Measurements from ENCODE around the gene LRRC74B.
"Not testable (repeated sequence)": the region's sequence is repeated elsewhere in the genome, so short reads cannot be mapped to it uniquely, and the experiment has no call there.

Gene LRRC74B, protein sequence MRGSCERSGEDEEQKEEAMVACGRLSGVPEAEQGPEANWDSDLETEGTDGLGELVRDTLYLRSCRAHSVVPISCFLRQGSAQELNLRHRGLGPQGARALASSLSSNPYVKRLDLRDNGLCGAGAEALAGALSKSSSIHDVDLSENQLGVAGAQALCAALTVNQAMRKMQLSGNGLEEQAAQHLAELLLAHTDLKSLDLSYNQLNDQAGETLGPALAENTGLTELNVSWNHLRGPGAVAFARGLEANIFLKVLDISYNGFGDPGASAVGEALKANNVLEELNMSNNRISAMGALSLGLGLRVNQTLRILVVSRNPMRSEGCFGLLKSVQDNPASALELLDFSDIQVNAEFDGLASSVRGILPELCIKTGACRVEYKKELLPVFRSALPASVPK

DNA sequence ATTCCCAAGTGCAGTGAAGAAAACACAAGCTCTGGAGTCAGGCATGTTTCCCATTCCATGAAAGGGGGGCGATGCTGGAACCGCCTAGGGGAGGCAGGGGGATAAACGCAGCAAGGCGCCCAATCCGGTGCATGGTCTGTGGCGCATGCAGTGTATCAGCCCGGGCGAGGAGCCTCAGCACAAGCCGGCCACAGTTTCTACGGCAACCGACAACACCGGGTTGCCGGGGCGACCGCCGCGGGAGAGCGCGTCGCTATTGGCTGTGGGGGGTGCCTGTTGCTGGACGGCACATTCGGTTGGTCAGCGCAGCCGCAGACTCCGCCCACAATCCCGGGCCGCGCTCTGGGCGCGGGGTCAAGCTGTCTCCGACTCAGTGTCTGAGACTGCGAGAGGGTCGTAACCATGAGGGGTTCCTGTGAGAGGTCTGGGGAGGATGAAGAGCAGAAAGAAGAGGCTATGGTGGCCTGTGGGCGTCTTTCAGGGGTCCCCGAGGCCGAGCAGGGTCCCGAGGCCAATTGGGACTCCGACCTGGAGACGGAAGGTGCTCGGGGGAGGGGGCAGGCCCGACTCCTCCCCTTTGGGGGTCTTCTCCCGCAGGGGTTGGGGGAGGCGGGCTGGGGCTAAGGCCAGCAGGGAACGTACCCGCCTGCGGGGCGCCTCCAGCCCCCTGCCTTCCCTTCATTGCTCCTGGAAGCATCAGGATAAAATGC is at the start of gene LRRC74B:
Gene LRRC74B (plus strand): TSS at position 362 of the 710 bp plus-strand sequence. CDS start 41 bp downstream, at position 403.
- peak; percentile 61 for DNase-seq (ENCODE audit: low spot score)

DNA sequence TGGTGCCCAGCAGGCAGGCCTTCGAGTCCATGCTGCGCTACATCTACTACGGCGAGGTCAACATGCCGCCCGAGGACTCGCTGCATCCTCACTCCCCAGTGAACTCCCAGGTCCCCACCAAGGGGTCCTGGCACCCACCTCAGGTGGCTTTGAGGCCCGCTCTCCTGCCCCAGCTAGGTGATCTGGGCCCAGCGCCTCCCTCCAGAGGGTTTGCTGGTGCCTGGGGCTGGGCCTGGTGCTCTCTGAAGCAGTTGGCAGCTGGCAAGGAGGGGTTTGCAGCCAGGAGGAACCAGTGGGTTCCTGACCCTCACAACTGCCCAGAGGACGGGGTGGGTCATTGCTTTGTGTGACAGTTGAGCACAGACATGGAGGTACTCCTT is 49.7 kb upstream of the LRRC74B start:
- DNase-seq (ENCODE audit: low spot score): no peak

DNA sequence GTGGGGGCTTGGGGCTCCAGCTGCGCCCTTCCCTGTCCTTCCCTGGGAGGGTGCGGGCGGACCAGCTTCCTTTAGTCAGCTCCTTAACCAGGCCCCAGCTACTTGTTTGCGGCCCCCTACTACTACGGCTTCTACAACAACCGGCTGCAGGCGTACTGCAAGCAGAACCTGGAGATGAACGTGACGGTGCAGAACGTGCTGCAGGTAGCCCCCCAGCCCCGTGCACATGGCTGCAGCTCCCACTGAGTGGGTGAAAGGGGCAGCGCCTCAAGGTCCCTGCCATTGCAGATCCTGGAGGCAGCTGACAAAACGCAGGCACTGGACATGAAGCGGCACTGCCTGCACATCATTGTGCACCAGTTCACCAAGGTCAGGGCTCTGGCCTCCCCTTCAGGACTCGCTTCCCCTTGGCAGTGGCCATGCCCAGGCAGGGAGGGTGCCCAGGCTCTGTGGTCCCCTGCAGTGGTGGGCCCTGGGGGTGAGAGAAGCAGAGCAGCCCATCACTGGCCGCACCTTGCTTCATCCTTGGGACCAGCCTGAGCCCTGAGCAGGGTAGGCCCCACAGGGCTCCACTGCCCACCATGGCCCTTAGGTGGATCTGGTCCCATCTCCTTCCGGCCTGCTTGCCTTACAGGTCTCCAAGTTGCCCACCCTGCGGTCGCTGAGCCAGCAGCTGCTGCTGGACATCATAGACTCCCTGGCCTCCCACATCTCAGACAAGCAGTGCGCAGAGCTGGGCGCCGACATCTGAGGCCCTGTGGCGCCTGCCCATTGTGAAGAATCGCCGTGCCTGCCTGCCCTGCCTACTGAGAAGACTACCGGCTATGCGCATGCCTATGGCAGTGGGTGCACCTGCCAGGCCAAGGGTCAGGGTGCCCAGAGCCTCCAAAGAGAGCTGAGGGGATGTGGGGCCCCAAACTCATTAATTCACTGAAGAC is 48.9 kb upstream of the LRRC74B start:
- no peak for DNase-seq (ENCODE audit: low spot score)

DNA sequence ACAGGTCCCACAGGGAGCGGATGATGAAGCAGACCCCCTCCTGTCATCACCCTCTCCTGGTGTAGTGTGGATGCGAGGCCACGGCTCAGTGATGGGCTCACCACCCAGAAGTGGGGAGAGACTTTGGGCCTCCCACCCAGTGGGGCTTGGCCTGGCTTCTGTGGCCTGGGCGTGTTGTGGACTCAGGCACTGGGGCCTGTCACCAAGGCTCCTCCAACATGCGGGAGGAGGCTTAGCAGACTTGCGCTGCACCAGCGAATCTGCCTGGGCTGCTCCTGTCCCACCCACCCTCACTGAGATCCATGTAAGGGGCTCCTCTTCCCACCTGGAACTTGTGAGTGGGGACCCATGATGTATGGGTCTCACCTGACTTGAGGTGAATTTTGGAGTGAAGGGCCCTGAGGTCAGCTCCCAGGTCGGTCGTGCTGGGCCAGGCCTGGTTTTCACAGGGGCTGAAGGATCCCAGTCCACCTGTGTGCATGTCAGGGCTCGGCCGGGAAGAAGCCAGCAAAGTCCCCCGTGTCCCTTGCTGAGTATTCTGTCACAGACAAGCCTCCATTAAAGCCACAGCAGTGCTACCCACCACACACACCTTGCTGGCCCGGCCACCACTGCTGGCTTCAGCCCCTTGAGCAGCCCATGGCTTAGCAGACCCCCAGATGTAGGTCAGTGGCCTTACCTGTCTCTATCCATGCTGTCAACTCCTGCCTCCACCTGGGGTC is 48.0 kb upstream of the LRRC74B start:
- no peak for DNase-seq (ENCODE audit: low spot score)

DNA sequence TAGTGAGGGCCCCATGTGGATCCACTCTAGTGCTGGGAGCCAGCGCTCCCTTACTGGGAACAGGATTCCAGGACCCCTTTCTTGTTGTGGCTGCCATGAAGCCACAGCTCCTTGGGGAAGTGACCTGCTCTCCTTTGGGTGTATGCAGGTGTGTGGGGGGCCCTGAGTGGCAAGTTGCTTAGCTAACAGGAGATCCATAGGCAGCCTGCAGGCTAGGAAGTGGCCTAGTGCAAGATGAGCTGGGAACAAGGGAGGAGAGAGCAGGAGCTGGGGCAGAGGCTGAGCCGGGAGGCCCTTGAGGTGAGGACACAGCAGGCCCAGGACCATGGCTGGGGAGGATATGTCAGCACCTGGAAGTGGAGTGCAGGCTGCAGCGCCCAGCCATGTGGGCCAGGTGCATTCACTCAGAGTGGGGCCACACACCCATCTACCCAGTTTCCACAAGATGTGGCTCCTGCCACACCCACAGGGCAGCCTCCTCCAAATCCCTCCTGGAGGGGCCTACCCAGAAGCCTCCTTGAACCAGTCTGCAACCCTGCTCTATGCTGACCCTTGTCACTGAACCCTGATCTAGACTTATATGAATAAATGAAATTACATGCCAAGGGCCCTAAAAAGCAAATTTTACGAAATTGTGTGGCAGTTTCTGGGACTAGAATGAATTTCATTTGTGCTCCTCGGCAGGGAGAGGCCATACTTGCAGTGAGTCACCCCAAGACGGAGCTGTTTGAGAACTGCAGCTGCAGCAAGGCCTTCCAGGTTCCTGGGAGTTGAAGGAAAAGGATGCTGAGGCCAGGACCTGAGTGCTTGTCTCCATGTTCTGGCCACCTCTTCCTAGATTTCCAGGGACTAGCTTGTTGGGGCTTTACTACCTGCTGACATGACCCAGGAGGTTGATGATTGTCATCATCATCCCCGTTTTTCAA is 47.1 kb upstream of the LRRC74B start:
- no peak for DNase-seq (ENCODE audit: low spot score)

DNA sequence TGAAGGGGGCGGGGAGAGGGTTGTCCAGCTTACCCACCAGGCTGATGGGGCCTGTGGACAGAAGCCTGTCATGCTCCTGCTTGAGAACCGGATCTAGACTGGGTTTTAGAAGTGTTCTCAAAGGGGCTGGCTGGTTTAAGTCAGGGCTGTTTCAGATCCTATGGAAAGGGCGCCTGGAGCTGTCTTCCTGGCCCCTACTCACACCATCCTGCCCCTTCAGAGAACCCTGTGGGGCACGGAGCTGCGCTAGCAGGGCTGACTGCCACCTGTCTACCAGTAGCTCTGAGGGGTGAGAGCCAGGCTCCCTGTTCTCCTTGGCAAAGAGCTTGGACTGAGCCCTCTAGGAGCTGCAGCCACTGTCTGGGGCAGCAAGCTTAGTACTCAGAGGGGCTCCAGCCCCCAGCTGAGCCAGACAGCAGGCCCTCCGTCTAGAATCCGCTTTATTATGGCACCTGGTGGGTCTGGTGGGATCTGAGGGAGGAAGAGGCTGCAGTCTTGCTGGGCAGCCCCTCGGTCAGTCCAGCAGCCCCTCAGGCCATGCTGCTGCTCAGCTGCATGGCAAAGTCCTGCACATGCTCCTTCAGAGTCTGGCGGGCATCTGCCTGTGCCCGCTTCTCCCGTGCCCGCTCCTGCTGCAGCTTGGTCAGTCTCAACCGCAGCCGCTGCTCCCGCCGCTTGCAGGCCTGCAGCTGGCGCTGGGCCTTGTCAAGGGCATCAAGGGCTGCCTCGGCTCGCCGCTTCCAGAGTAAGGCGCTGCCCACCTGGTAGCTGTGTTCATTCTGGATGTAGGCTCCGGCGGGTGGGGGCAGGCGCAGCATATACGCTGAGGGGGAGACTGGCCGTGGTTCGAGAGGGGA is 46.2 kb upstream of the LRRC74B start:
- no peak for DNase-seq (ENCODE audit: low spot score)

DNA sequence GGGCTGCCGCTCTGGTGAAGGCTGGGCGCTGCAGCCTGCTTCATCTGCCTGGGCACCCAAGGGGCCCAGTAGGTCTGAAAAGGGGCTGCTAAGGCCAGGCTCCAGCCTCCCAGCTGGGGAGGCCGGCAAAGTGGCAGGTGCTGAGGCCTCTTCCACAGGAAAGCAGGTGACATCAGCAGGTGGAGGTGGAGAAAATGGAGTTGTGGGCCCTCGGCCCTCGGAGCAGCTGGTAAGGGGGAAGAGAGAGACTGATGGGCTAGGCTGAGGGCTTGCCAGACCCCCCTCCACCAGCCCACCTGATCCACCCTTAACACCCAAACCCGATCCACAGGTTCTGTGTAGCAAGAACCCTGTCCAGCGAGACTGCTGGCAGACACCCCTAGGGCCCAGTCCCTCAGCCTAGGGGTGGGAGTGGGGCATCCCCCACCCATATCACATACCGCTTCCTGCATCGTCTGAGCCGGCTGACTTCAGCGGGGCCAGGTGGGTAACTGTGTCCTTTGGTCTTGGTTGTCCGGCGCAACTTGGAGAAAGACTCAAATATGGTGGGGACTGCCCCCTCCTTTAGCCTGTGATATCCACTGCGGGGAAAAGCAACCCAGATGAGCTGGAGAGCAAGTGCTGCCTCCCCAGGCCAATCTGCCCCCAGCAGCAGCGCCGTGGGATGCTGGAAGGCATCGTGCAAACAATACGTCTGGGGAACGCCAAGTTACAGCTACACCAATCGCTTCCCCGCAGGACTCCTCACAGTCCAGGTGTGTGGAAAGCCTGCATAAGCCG is 45.3 kb upstream of the LRRC74B start:
- no peak for DNase-seq (ENCODE audit: low spot score)

DNA sequence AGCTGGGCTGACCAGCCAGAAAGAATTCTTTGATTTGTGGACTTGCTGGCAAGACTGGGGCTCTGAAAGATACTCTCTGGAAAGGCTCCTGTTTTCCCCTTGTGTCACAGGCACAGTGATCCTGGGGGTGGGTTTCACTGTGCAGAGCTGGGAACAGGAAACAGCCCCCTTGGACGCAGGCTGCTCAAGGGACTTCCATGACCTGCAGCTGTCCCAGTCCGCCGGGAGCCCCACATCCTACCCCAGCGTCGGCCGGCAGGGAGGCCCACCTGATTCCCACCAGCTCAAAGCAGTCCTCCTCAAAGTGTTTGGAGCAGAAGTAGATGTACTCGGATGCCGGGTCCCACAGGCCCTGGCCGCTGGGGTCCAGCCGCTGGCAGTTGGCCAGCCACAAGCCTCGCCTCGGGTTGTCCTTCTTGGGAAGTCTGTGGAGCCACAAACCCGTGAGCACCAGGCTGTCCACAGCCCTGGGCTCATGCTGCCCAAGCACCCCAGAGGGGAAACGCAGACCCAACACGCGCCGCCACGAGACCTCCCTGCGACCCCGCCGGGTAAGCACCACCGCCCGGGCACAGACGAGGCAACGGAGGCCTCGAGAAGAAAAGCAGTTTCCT is 44.7 kb upstream of the LRRC74B start:
- DNase-seq (ENCODE audit: low spot score): no peak

DNA sequence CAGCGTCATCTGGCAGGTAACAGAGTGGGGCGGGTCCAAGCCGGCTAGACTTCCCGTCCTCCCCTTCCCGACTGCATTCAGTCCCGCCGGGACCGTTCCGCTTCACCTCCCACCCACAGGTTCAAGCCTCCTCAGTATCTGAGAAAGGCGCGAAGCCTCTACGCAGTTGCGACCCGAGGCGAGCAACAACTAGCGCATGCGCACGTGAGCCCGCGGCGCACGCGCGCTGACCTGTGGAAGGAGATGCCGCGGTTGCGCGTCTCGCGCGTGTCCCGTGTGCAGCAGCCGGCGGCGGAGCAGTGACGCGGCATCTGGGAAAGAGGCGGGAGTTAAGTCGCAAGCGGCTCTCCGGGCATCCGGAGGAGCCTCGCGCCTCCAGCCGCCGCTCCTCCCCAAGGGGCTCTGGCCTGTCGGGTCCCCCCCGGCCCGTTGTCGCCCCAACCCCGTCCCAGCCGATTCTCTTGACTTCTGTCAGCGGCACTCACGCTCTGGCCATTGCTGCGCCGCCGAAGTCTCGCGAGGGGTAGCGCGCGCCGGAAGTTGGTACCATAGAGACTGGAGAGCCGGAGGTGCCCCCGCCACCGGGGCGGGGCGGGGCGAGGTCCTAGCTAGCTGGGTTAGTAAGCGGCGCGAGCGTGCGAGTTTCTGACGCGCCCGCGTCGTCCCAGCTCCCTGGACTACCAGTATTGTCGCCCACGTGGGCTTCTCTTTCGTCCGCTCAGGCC is 44.0 kb upstream of the LRRC74B start, which contains the start of gene THAP7:
Gene THAP7 (minus strand): TSS at position 518 of the 725 bp plus-strand sequence. CDS start 207 bp downstream, at position 311.
- peak; percentile 95 for DNase-seq (ENCODE audit: low spot score)

DNA sequence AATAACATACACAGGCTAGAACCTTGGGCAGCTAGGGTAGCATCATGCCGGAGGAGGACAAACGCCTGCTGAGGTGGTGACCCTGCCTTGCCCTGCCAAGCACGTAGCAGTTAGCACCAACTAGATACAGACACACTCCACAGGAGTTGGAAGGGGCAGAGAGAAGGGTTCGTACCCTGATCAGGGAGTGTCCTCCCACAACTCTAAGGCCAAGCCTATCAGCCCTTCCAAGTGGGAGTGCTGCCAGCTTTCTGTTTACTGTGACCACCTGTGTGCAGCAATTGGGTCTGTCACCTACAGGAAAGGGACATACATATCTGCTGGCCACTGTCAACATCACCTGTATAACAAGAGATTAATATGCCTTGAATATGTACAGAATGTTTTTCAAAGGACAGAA is 42.0 kb upstream of the LRRC74B start:
- DNase-seq (ENCODE audit: low spot score): no peak

DNA sequence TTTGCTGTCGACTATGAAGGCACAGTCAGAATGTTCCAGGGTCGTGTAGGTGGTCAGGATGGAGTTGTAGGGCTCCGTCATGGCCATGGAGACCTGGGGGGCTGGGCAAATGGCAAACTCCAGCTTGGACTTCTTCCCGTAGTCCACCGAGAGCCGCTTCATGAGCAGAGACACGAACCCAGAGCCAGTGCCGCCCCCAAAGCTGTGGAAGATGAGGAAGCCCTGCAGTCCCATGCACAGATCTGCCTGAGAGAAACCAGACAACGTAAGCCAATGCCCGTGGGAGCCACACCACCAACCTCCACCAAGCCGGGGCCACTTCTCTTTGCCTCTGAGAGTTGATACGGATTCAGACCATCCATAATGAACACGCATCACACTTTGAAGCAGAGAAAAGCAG is 36.5 kb upstream of the LRRC74B start:
- not testable (repeated sequence) for DNase-seq (ENCODE audit: low spot score)

DNA sequence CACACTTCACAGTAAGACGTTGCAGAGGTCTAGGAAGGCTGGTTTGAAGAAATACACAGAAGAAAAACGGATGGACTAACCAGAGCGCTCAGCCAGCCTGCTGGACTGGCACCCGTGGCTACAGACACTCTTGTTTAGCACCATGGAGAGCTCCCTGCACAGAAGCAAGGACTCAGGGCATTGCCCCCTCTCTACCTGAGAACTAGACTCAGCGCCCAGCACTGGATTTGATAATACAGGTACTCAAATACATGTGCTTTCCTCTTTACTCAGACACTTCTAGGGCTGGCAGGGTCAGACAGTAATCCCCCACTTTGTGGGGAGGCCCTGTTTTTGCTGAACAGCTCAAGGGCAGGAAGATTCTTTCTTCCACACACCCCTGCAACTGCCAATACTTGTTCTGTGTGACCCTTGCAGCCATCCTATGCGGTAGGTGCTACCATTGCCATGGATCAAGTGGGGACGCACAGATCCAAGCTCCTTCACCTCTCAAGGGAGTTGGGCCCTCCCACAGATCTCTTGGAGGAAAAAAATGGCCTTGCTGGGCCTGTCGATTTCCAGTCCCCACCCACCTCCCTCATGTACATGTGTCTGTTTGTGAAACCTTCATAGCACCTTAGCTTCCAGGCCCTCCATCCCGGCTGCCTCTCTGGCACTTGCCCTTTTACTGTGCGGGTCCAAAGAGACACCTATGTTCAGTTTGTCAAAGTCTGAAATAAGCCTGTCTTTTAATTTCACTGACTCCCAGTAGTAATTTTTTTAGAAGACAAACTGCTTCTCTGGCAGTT is 35.9 kb upstream of the LRRC74B start:
- no peak for DNase-seq (ENCODE audit: low spot score)

DNA sequence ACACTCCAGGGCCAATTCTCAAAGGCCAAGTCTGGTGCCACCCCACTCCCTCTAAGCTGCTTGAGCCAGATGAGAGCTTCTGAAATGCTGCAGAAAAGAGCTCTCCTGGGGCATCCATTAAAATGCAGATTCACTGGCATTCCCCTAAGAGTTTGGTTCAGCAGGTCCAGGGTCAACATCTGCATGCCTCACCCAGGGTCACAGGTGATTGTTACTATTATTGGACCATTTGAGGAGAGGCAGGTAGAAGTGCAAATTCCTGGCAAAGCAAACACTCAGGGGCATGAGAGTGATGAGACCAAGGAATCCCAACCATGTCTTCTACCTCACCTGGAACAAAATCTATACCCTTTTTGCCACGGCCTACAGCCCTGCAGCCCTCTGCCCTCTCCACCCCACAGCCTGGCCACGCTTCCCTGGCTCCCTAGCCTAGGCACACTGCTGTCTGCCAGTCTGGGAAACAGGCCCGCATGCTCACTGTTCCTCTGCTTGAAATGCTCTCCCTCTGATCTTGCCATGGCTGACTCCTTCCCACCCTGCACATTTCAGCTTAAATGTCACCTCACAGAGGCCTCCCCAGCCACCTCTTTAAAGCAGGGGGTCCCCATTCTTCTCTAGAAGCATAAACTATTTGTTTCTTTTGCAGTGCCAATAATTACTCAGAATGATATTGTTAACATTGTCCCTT is 35.2 kb upstream of the LRRC74B start:
- DNase-seq (ENCODE audit: low spot score): no peak

DNA sequence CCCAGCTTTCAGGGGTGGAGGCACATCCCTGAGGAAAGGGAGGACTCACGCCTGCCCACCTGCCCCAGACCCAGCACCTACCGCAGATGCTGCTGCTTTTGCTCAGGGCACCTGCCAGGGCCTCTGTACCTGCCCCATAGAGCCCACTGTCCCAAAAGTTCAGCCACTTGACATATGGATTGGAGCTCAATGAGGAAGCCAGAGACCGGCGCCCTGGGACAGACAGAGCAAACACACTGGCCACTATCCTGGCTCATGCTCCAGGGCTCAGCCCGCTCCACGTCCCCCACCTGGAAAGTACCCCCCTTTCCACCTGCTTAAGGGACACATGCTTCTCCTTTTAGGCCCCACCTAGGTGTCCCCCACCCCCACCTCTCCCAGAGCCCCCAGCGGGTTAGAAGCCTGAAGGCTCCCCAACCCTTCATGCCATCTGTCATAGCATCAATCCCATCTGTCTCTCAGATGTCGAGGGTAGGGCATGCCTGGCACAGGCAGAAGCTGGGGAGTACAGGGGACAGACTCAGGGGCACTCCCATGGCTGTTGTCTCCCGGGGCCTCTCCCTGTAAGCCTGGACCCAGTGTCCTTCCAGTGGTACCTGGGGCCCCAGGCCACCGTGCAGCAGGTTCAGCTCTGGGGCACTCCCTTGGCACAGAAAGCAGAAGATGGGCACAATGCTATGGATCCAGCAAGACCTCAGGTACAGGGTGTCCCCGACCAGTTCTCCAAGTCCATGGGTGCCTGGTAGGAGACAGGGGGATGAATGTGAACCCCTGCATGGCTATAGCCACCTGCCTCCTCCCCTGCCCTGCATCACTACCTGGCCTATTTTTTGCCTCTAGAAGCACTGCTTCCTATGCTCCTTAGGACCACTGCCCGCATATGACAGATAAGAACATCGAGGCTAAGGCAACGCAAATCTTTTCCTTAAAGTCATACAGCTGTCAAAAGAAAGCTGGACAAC is 33.0 kb upstream of the LRRC74B start:
- no peak for DNase-seq (ENCODE audit: low spot score)

DNA sequence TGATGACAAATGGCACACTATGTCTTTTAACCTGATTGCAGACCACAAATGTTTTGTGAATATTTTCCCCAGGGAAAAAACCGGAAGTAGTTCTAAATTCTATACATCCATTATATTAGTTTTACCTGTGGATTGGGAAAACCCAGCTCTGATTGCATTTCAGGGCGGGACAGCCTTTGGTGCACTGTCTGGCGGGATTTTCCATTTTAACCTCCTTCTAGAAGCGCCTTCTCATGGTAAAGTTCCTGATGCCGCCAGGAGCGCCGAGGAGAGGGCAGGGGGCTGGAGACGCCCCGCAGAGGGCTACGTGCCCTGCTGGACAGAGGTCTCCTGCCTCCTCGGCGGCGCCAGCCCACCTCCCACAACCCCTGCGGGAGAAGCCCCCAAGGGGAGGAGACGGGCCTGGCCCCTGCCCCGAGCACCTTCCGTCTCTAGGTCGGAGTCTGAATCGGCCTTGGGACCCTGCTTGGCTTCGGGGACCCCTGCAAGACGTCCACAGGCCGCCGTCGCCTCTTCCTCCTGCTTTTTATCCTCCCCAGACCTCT is 32.0 kb upstream of the LRRC74B start:
- DNase-seq (ENCODE audit: low spot score): no peak

All from CD4-positive, alpha-beta T cell treated with Interleukin-6 at 100 ng/mL for 8 hours (primary cell).